ENCODE measurements around the gene RBM24. TPM values are rescaled to one million over a fixed set of nuclear protein-coding genes. Genes with fewer than 3 reads are reported as not detected.

The RBM24 gene
- total RNA-seq, 1 experiment from 2014 or later = 3.3 TPM

GRCh38 chr6:17300637-17301036 lies 19.5 kb downstream of the RBM24 start:
- POLR2A ChIA-PET = no interaction called here
- Histone ChIP-seq H3K36me3 (ENCODE audit: control insufficient read depth in 1 of 2, insufficient read depth in 2 of 2, low read length in 2 of 2) (no peaks in the 10 kb centered on the region), H3K9me3 (ENCODE audit: control insufficient read depth in 1 of 2, insufficient read depth in 1 of 2, low read depth in 1 of 2, low read length in 2 of 2) (no peaks in the 10 kb centered on the region), H3K9ac (ENCODE audit: low read length) (no peak overlapping the region), H4K20me1 (ENCODE audit: insufficient read depth) (no peaks in the 10 kb centered on the region), H3K4me2 (ENCODE audit: low read length) (no peak overlapping the region), H3K9me2 (ENCODE audit: insufficient read depth) (no peaks in the 10 kb centered on the region), H3K4me1 (ENCODE audit: control insufficient read depth in 1 of 2, insufficient read depth in 2 of 2, low read length in 2 of 2) (no peaks in the 10 kb centered on the region), H3K4me3 (replicated peaks in 1 of 2; ENCODE audit: low read depth in 1 of 2, low read length in 2 of 2) (no peak overlapping the region), H3K27ac (ENCODE audit: low read depth, low read length) (no peak overlapping the region), H3K79me2 (ENCODE audit: insufficient read depth, low read length) (no peaks in the 10 kb centered on the region), H2AFZ (ENCODE audit: low read depth, low read length, poor library complexity, severe bottlenecking) (no peak overlapping the region), H3K27me3 (ENCODE audit: insufficient read depth, low read length) (no peaks in the 10 kb centered on the region)
- no peak for TF ChIP-seq EZH2phosphoT487 (IDR thresholded peaks at IDR 0.05; ENCODE audit: borderline replicate concordance)
- no peak for TF ChIP-seq ELF1 (IDR thresholded peaks at IDR 0.05; ENCODE audit: borderline replicate concordance, low read depth)
- TF ChIP-seq JUND (IDR thresholded peaks at IDR 0.05) = no peak
- TF ChIP-seq FOSL1 (IDR thresholded peaks at IDR 0.05; ENCODE audit: low read depth) = no peak
- no peak for TF ChIP-seq RAD21 (IDR thresholded peaks at IDR 0.05; ENCODE audit: low read depth)
- TF ChIP-seq EGR1 (IDR thresholded peaks at IDR 0.05; ENCODE audit: low read depth) = no peak
- TF ChIP-seq ZNF274 (IDR thresholded peaks at IDR 0.05; ENCODE audit: low read depth, low read length) = no peak
- no peak for TF ChIP-seq ATF3 (IDR thresholded peaks at IDR 0.05)
- no peak for TF ChIP-seq ZFX (IDR thresholded peaks at IDR 0.05)
- TF ChIP-seq CBX3 (IDR thresholded peaks at IDR 0.05; ENCODE audit: low read depth) = no peak
- TF ChIP-seq, protein P1, sequence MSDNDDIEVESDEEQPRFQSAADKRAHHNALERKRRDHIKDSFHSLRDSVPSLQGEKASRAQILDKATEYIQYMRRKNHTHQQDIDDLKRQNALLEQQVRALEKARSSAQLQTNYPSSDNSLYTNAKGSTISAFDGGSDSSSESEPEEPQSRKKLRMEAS (IDR thresholded peaks at IDR 0.05) = no peak
- TF ChIP-seq TCF7L2 (IDR thresholded peaks at IDR 0.05; ENCODE audit: borderline replicate concordance, extremely low read depth, insufficient read depth, insufficient read length) = no peak
- no peak for TF ChIP-seq POLR2A (IDR thresholded peaks at IDR 0.05; ENCODE audit: borderline replicate concordance, extremely low read depth, insufficient read depth, insufficient read length)
- no peak for TF ChIP-seq SIN3A (IDR thresholded peaks at IDR 0.05; ENCODE audit: low read depth)
- no peak for TF ChIP-seq EZH2 (IDR thresholded peaks at IDR 0.05)
- TF ChIP-seq SRF (IDR thresholded peaks at IDR 0.05; ENCODE audit: low read depth) = no peak
- no peak for TF ChIP-seq CTCF (IDR thresholded peaks at IDR 0.05 in 2 of 3, conservative IDR thresholded peaks at IDR 0.05 in 1 of 3; ENCODE audit: borderline replicate concordance in 1 of 3, insufficient read depth in 1 of 3, low read depth in 2 of 3, low read length in 2 of 3)
- no TSS peak for BruUV-seq (replicated peaks)
- RAD21 ChIA-PET (ENCODE audit: low non-redundant PET in 1 of 2, low total read pairs in 2 of 2, uncharacterized antibody in 2 of 2, unreplicated experiment in 2 of 2) = no interaction called here
- intact Hi-C loops (cut with micrococcal nuclease) = no loop called here
- ATAC-seq (no peak), DNase-seq (ENCODE audit: low read depth, low spot score) (no peak)
- CTCF ChIA-PET = no interaction called here

All from HCT116 (cell line).